GM19239 (cell line): ENCODE data around the gene DEPDC4.
A peak's percentile ranks its signal among the peaks of the same experiment; 100 is the strongest.
"Not testable (repeated sequence)": the region's sequence is repeated elsewhere in the genome, so short reads cannot be mapped to it uniquely, and the experiment has no call there.

Source experiments
- DNase-seq: peaks from one replicate; pipeline ENCODE4 v3.0.0; 2011; ENCODE audit warnings: low spot score; ENCODE audit not compliant: insufficient read length
- FAIRE-seq: peaks from 2 replicates; lab custom pipeline; 2011; peaks lifted over from hg19 to GRCh38; lab: Jason Lieb, UNC

The DEPDC4 gene

DNA sequence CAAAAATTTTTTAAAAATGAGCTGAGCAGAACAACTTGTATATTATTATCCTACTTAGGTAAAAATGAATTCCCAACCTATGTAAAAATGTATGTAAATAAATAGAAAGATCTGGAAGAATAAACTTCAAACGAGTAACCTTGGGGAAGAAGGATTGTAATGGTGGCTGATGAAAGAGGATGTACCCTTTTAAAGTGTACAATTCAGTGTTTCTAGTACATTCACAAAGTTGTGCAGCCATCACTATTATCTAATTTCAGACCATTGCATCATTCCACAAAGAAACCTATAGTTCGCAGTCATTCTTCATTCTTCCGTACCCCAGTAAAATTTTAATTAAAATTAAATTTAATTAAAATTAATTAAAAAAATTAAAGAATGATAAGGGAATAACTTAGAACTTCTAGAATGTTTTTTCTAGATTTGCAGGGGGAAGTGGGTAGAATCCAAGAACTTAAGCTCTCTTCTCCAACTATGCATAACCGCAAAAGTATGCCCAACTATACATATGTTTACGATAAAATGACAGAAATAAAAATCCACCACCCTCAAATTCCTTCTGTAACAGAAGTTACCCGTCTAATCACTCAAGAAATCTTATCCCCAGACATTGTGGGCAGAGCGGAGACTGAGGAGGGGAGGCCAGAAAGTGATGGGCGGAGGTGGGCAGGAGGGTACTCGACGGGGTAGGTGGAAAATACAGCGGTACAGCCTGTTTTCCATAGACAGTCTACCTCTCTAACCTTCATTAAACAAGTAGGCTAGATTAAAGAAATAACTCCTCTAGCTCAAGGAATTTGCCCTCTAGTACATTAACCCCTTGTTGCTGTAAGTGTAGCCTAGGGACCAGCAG, 921 bp downstream of the DEPDC4 start:
- no peak for DNase-seq
- no peak for FAIRE-seq

DNA sequence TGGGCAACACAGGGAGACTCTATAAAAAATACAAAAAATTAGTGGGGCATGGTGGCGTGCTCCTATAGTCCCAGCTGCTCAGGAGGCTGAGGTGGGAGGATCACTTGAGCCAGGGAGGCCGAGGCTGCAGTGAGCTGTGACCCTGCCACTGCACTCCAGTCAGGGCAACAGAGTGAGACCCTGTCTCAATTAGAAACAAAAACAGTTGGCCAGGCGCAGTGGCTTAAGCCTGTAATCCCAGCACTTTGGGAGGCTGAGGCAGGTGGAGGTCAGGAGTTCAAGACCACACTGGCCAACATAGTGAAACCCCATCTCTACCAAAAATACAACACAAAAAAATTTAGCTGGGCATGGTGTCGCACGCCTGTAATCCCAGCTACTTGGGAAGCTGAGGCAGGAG, 1.8 kb downstream of the DEPDC4 start:
- FAIRE-seq, DNase-seq: not testable (repeated sequence)

DNA sequence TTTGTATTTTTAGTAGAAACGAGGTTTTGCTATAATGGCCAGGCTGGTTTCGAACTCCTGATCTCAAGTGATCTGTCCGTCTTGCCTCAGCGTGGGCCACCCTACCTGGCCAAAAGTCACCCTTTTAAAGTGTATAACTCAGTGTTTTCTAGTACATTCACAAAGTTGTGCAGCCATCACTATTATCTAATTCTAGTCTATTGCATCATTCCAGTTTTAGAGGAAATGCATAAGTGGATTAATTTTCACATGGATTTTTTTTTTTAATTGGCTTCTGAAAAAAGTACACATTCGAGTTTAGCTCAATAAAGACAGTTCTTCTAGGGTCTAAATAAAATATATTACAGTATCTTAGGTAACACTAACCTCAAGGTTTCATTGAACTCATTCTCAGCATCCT, 3.7 kb downstream of the DEPDC4 start:
- FAIRE-seq, result no peak
- no peak for DNase-seq

DNA sequence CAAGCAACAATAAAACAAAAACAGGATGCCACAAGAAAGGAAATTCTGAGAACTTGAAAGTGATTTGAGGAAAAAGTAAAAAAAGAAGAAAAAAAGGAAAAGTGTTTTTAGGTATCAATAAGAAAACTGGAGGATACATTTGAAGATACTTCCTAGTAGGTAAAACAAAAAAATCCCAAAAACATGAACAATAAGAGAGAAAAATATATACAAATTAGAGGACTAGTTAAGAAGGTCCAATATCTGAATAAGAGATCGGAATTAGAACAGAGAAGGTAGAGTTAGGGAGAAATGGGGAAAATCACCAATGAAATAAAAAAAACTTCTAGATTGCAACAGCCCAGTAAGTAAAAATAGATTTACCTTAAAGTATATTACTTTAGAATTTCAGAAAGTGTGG, 8.8 kb downstream of the DEPDC4 start:
- no peak for FAIRE-seq
- DNase-seq, result no peak

DNA sequence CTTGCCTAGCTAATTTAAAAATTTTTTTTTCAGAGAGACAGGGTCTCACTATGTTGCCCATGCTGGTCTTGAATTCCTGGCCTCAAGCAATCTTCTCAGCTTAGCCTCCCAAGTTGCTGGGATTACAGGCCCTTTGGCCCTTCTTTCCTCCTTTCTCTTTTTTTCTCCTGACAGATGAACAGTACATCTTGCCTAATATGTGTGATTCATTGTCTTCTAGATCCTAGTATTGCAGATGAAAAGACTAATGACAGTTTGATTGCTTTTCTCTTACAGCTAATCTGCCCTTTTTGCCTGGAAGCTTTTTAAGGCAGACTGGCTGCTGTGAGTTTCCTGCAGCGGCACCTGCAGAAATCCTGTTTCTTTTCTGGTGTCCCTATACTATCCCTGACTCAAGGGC, 12.0 kb downstream of the DEPDC4 start:
- DNase-seq (no peak), FAIRE-seq (no peak)

DNA sequence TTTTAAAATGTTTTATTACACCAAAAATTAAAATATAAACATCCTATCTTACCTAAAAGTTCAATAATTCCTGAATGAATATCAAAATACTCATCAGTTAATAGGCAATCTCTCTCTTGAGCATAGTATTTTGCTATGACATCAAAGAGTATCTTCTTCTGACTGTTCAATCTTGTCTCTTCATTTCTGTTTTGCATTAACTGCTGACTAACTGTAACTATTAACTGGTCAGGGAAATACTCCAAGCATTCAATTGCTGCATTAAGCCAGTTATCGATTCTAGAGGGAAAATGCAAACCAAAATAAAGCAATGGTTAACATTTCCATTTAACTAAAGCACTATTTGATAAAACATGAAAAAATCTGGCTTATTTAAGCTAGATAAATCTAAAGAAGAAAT, 13.4 kb downstream of the DEPDC4 start:
- DNase-seq (no peak), FAIRE-seq (no peak)

DNA sequence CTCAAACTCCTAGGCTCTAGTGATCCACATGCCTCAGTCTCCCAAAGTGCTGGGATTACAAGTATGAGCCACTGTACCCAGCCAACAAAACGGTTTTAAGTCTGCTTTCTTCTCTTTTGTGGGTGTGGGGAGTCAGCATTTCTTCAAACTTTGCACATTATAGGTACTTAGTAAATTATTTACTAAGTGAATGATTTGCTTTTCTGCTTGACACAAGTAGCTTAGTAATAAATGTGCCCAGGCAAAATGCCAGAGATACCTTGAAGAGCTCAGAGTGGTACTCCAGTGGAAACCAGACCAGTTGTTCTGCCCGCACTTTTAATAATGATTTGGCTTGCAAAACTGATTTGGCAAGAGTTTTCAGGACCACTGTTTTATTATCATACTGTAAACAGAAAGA, 15.0 kb downstream of the DEPDC4 start:
- no peak for FAIRE-seq
- no peak for DNase-seq

DNA sequence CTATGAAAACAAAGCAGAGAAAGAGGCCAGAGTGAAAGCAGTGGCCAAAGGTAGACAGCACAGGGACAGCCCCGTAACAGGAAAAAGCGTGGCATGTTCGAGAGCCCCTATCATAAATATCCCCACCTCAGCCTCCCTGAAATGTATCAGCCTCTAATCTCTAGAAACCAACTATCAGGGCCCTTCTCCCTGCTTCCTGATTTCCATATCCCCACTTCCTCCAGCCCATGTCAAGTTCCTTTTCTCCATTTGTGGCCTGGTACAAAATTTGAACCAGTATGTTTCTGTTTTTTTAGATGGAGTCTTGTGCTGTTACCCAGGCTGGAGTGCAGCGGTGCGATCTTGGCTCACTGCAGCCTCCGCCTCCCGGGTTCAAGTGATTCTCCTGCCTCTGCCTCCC, 16.9 kb downstream of the DEPDC4 start:
- DNase-seq, result no peak
- no peak for FAIRE-seq

DNA sequence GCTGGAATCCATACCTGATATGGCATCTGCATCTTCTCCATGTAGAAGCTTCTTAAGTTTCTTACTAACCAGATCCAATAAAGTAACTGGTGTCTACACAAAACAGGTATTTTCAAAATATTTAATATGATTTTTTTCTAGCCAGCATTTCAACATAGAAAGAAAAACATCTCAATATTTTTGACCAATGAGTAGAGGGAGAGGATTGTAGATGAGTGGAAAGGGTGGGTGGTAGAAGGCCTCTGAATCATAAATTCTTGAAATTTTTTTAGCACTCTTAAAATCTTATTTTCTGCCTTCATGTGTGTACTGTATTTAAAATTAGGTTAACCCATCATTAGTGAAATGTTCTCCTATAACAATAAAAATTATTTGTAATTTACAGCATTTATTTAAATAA, 18.0 kb downstream of the DEPDC4 start:
- DNase-seq, result no peak
- FAIRE-seq, result no peak

DNA sequence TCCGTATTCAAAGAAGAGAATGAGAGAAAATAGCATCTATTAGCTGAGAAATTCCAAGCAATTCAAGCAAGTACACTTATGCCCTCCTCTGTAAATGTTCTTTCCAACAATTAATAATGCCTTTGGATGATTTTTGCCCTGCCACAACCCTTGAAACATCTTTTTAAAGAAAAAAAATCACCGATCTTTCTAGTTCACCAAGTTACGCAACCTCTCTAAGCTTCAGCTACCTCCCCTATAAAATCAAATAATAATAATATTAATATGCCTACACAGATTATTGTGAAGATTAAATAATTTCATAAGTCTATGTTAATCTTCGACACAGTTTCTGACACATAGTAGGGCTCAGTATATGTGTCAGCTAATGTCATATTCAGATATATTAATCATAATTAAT, 19.1 kb downstream of the DEPDC4 start:
- DNase-seq, result no peak
- no peak for FAIRE-seq

DNA sequence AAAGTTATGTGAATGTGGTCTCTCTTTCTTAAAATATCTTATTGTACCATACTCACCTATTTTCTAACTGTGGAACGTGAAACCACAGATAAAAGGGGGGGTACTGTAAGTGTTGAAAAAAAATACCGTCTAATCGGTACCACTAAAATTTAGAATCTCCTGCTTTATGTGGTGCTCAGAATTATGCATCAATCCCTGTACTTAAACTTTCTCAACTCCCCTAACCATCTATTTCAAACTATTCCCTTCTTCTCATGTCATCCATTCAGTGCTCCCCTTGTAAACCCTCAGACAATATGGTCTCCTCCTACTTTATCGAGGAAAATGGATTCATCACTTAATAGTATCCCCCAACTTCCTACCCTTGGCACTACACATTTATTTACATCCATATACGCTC, 23.7 kb downstream of the DEPDC4 start:
- FAIRE-seq, result no peak

DNA sequence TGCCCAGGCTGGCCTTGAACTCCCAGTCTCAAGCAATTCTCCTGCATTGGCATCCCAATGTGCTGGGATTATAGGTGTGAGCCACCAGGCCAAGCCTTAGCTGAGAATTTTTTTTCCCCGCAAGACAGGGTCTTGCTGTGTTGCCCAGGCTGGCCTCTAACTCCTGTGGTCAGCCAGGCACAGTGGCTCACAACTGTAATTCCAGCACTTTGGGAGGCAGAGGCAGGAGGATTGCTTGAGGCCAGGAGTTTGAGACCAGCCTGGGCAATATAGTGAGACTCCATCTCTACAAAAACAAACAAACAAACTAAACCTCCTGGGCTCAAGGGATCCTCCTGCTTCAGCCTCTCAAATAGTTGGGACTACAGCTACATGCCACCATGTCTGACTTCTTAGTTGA, 27.3 kb downstream of the DEPDC4 start:
- FAIRE-seq, result no peak

More for the DNA sequence above, 23.7 kb downstream of the DEPDC4 start:
- no peak for DNase-seq

DNA sequence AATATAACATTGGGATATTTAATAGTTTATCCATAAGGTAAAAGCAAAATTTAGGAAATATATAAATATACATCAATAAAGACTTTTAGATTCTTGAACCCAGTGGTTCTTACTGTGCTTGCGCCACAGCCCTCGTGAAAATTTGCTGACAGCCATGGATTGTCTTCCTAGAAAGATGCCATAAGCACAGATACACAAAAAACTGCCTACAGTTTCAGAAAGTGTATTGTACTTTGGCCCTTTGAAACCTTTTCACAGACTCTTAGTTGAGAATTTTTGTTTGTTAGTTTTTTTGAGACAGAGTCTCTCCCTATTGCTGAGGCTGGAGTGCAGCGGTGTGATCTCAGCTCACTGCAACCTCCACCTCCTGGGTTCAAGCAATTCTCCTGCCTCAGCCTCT, 28.1 kb downstream of the DEPDC4 start:
- DNase-seq (no peak), FAIRE-seq (no peak)

More for the DNA sequence above, 27.3 kb downstream of the DEPDC4 start:
- no peak for DNase-seq

DNA sequence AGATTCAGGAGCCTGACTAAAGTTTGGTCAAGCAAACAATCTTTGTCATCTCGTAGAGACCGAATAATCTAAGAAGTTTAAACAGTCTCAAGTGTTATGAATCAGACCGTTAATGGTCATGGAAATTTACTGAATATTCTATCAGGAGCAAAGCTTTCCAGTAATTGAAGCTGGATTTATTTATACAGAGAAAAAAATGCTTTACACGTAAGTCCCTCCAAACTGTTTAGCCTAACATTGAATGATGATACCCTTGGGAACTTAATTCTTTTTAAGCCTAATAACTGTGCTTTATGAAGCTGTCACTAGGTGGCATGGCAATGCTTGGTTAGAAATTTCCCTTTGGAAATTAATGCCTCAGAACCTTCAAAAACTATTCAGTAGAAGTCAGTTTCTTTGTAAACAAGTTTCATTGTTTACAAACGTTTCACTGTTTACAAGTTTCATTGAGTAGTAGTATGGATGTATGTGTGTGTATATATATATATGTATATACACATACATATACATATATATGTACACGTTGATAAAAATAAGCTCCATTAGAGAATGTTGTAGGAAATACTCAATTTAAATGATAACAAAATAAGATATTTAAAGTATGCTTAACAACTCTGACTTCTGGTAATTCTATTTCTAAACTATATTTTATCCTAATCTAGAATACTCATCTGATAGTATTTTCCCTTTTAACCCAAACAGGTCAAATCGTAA, 32.1 kb downstream of the DEPDC4 start:
- DNase-seq (peak; percentile 8), FAIRE-seq (no peak)

DNA sequence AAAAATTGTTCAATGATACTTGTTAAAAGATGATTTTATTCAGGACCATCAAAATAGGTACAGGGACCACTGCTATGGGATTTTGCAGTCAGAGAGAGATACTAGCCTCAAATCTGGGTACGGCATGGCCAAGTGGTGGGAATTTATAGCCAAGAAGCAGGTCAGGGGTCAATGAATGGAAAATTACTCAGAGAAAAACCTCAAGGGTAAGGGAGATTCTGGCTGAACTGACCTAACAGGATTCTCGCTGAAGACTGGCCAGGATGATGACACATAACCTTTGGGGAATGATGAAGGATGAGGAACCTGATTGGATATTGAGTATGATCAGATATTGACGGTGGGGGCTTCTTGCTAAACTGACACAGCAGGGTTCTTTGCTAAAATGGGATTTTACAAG, 32.7 kb downstream of the DEPDC4 start:
- FAIRE-seq, result no peak
- no peak for DNase-seq

DNA sequence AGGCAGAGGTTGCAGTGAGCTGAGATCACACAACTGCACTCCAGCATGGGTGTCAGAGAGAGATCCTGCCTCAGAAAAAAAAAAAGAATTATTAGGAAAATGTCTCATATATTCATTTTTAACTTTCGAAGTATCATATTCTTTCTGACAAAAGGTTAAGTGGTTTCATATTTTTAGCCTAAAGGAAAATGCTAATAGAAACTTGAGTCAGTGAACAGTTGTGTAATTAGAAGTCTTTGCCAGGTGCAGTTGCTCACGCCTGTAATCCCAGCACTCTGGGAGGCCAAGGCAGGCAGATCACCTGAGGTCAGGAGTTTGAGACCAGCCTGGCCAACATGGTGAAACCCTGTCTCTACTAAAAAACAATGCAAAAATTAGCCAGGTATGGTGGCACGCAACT, 35.0 kb downstream of the DEPDC4 start:
- FAIRE-seq, DNase-seq: not testable (repeated sequence)

DNA sequence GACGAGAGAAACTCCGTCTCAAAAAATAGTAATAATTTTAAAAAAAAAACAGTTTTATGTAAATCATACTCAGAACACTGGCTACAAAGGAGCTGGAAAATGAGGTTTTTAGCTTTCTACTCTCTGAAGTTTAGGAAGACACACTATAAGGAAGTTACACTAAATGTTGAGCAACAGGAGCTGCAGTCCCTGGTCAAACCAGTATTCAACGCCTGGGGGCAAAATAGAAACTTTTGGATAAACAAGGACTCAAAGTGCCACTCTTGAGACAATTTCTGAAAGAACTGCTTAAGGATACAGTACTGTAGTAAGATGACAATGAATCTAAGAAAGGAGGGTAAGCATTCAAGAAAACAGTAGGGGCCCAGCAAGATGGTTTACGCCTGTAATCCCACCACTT, 37.0 kb downstream of the DEPDC4 start:
- no peak for FAIRE-seq
- no peak for DNase-seq

DNA sequence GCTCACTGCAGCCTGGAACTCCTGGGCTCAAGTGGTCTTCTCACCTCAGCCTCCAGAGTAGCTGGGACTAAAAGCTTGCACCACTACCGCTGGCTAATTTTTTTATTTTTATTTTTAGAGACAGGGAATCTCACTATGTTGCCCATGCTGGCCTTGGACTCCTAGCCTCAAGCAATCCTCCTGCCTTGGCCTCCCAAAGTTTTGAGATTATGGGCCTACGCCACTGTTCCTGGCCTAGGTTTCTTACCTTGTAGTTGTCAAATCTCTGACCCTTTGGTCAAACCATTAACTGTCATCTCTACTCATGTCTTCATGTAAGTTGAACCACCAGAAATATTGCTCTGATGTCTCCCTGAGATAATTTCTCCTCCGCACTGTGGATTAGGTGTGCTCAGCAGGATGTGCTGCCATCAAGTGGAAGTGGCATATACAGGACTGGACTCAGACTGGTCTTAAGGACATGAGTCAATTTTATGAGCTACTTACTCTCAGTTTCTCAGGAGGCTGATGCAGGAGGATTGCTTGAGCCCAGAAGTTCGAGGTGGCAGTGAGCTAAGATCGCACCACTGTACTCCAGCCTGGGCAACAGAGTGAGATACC, 37.7 kb downstream of the DEPDC4 start:
- FAIRE-seq (no peak), DNase-seq (no peak)

DNA sequence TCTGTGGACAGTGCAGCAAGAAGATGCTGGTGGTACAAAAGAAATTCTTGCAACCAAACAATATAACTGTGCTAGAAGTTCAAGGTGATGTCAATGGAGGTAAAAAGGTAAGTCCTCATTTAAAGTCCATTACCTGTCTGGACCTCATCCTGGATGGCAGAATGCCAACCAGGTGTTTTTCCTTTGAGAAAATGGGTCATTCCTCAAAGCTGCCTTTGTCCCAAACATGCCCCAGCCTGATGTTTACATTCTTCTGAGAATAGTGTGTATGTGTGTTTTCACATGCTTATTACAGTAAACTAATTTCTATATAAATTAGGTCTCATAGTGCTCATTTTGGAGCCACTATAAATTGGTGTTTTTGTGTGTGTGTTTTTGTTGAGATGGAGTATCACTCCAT, 41.4 kb downstream of the DEPDC4 start:
- no peak for FAIRE-seq
- no peak for DNase-seq

DNA sequence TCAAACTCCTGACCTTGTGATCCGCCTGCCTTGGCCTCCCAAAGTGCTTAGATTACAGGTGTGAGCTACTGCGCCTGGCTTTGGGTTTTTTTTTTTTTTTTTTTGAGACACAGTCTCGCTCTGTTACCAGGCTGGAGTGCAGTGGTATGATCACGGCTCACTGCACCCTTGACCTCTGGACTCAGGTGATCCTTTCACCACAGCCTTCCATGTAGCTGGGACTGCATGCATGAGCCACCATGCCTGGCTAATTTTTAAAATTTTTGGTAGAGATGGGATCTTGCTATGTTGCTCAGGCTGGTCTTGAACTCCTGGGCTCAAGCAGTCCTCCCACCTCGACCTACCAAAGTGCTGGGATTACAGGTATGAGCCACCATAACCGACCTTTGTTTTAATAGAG, 44.7 kb downstream of the DEPDC4 start:
- not testable (repeated sequence) for DNase-seq, FAIRE-seq

DNA sequence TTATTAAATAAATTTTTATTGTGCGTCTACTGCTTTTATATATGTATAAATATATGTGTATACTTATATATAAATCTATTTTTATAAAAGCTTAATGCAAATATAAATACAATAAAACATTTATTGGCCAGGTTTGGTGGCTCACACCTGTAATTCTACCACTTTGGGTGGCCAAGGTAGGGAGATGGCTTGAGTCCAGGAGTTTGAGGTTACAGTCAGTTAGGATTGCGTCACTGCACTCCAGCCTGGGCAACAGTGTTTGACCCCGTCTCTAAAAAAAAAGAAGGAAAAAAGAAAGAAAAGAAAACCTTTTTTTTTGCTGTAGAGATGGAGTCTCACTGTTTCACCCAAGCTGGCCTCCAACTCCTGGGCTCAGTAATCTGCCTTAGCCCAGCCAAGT, 45.4 kb downstream of the DEPDC4 start:
- no peak for DNase-seq
- FAIRE-seq, result no peak
